Measurements from ENCODE around the gene OR10G7. TPM values are rescaled to one million over a fixed set of nuclear protein-coding genes. Genes with fewer than 3 reads are reported as not detected.

The OR10G7 gene
- total and polyA plus RNA-seq, 2 donors from 2014 or later (not counting 2 experiments from before 2014, with no cell fraction given), result not detected

Other genes starting within 250 kb of the OR10G7 start
- gene OR6M1, start 235.0 kb downstream of the OR10G7 start, total RNA-seq, result not detected in 2 replicates
- not detected in 2 replicates for gene OR6M1, start 235.0 kb downstream of the OR10G7 start, polyA plus RNA-seq
- gene TMEM225, start 155.7 kb downstream of the OR10G7 start, total RNA-seq, result not detected in 2 replicates
- not detected in 2 replicates for gene TMEM225, start 155.7 kb downstream of the OR10G7 start, polyA plus RNA-seq
- gene OR8D4, start 139.2 kb downstream of the OR10G7 start, total RNA-seq, result not detected in 2 replicates
- gene OR8D4, start 139.2 kb downstream of the OR10G7 start, polyA plus RNA-seq, result not detected in 2 replicates
- gene OR4D5, start 101.7 kb downstream of the OR10G7 start, total RNA-seq, result not detected in 2 replicates
- gene OR4D5, start 101.7 kb downstream of the OR10G7 start, polyA plus RNA-seq, result not detected in 2 replicates
- gene OR6T1, start 97.5 kb downstream of the OR10G7 start, total RNA-seq, result not detected in 2 replicates
- gene OR6T1, start 97.5 kb downstream of the OR10G7 start, polyA plus RNA-seq, result not detected in 2 replicates
- not detected in 2 replicates for gene OR10S1, start 63.5 kb downstream of the OR10G7 start, total RNA-seq
- gene OR10S1, start 63.5 kb downstream of the OR10G7 start, polyA plus RNA-seq, result not detected in 2 replicates
- not detected in 2 replicates for gene OR10G6, start 46.2 kb downstream of the OR10G7 start, total RNA-seq
- gene OR10G6, start 46.2 kb downstream of the OR10G7 start, polyA plus RNA-seq, result not detected in 2 replicates
- gene OR10G4, start 28.3 kb downstream of the OR10G7 start, total RNA-seq, result not detected in 2 replicates
- not detected in 2 replicates for gene OR10G4, start 28.3 kb downstream of the OR10G7 start, polyA plus RNA-seq
- not detected in 2 replicates for gene OR10G9, start 18.3 kb downstream of the OR10G7 start, total RNA-seq
- not detected in 2 replicates for gene OR10G9, start 18.3 kb downstream of the OR10G7 start, polyA plus RNA-seq
- gene OR10G8, start 14.5 kb downstream of the OR10G7 start, total RNA-seq, result not detected in 2 replicates
- not detected in 2 replicates for gene OR10G8, start 14.5 kb downstream of the OR10G7 start, polyA plus RNA-seq
- 14.3 and 20.0 TPM in 2 replicates for gene VWA5A, start 74.1 kb upstream of the OR10G7 start, total RNA-seq
- 10.1 and 12.5 TPM in 2 replicates for gene VWA5A, start 74.1 kb upstream of the OR10G7 start, polyA plus RNA-seq
- not detected in 2 replicates for gene OR10D3, start 142.0 kb upstream of the OR10G7 start, total RNA-seq
- not detected in 2 replicates for gene OR10D3, start 142.0 kb upstream of the OR10G7 start, polyA plus RNA-seq
- not detected in 2 replicates for gene OR8G1, start 199.8 kb upstream of the OR10G7 start, total RNA-seq
- not detected in 2 replicates for gene OR8G1, start 199.8 kb upstream of the OR10G7 start, polyA plus RNA-seq
- not detected in 2 replicates for gene OR8G5, start 215.1 kb upstream of the OR10G7 start, total RNA-seq
- not detected in 2 replicates for gene OR8G5, start 215.1 kb upstream of the OR10G7 start, polyA plus RNA-seq

All from foreskin keratinocyte (primary cell).